ENCODE results near the gene ATP2C2.
"Not testable (repeated sequence)": the region's sequence is repeated elsewhere in the genome, so short reads cannot be mapped to it uniquely, and the experiment has no call there.

ATP2C2 gene

GRCh38 chr16:84341528-84342295 is 26.6 kb upstream of the ATP2C2 start:
- no peak for DNase-seq (ENCODE audit: low spot score)

GRCh38 chr16:84343800-84344199 is 24.5 kb upstream of the ATP2C2 start:
- not testable (repeated sequence) for DNase-seq (ENCODE audit: low spot score)

- no peak for DNase-seq (ENCODE audit: low spot score)
Observed at GRCh38 chr16:84344781-84345180, 23.6 kb upstream of the ATP2C2 start.

- no peak for DNase-seq (ENCODE audit: low spot score)
Observed at GRCh38 chr16:84347161-84347560, 21.2 kb upstream of the ATP2C2 start.

- no peak for DNase-seq (ENCODE audit: low spot score)
Observed at GRCh38 chr16:84348386-84348888, 19.9 kb upstream of the ATP2C2 start.

GRCh38 chr16:84349862-84350684 is 18.3 kb upstream of the ATP2C2 start:
- DNase-seq (ENCODE audit: low spot score) = no peak

- DNase-seq (ENCODE audit: low spot score) = no peak
Observed at GRCh38 chr16:84350685-84351400, 17.5 kb upstream of the ATP2C2 start.

GRCh38 chr16:84351630-84352029 is 16.7 kb upstream of the ATP2C2 start:
- DNase-seq (ENCODE audit: low spot score) = no peak

- DNase-seq (ENCODE audit: low spot score) = no peak
Observed at GRCh38 chr16:84354306-84354705, 14.0 kb upstream of the ATP2C2 start.

GRCh38 chr16:84355149-84355548 is 13.2 kb upstream of the ATP2C2 start:
- DNase-seq (ENCODE audit: low spot score) = no peak

- DNase-seq (ENCODE audit: low spot score) = no peak
Observed at GRCh38 chr16:84356176-84356575, 12.2 kb upstream of the ATP2C2 start.

- DNase-seq (ENCODE audit: low spot score) = no peak
Observed at GRCh38 chr16:84356591-84357116, 11.7 kb upstream of the ATP2C2 start.

- DNase-seq (ENCODE audit: low spot score) = no peak
Observed at GRCh38 chr16:84357191-84357651, 11.1 kb upstream of the ATP2C2 start.

- DNase-seq (ENCODE audit: low spot score) = no peak
Observed at GRCh38 chr16:84358601-84359295, 9.6 kb upstream of the ATP2C2 start.

GRCh38 chr16:84359326-84359725 is 9.0 kb upstream of the ATP2C2 start:
- no peak for DNase-seq (ENCODE audit: low spot score)

- no peak for DNase-seq (ENCODE audit: low spot score)
Observed at GRCh38 chr16:84360170-84360569, 8.2 kb upstream of the ATP2C2 start.

- DNase-seq (ENCODE audit: low spot score) = no peak
Observed at GRCh38 chr16:84360748-84361147, 7.6 kb upstream of the ATP2C2 start.

- DNase-seq (ENCODE audit: low spot score) = no peak
Observed at GRCh38 chr16:84361546-84361945, 6.8 kb upstream of the ATP2C2 start.

- DNase-seq (ENCODE audit: low spot score) = no peak
Observed at GRCh38 chr16:84362471-84362941, 5.8 kb upstream of the ATP2C2 start.

- DNase-seq (ENCODE audit: low spot score) = no peak
Observed at GRCh38 chr16:84366208-84366607, 2.1 kb upstream of the ATP2C2 start.

GRCh38 chr16:84367297-84367680 is 1.0 kb upstream of the ATP2C2 start:
- DNase-seq (ENCODE audit: low spot score) = no peak

All from D341Med (cell line).